ENCODE results near the gene FAM43A. TPM values are rescaled to one million over a fixed set of nuclear protein-coding genes. Genes with fewer than 3 reads are reported as not detected.

FAM43A gene
- total and polyA plus RNA-seq, 10 of the 15 experiments (the other 5 are each of a cell fraction or from before 2014, with no cell fraction given) = 0.27 to 5.0 (median 1.1) TPM

GRCh38 chr3:194682694-194683310, 2.9 kb upstream of the FAM43A start:
- intact Hi-C loops (cut with micrococcal nuclease; ENCODE audit: unreplicated experiment) (loop anchor here (1.0 to 5.0 kb wide), 4 partner anchors 319 to 839 kb away; no protein-coding TSS in a partner anchor), in situ Hi-C loops (cut with MboI) (loop anchor here (10.0 kb wide), 1 partner anchor 442 kb away; no protein-coding TSS in a partner anchor)
- peak; percentile 86 for ATAC-seq
- DNase-seq (ENCODE audit: low read depth, low spot score) = no peak
- Histone ChIP-seq H3K36me3 (ENCODE audit: control insufficient read depth in 2 of 2, insufficient read depth in 2 of 2, low read length in 1 of 2) (no peaks in the 10 kb centered on the region), H3K27me3 (replicated peaks in 1 of 2; ENCODE audit: control insufficient read depth in 2 of 2, insufficient read depth in 2 of 2, low read length in 1 of 2) (peaks cover 0 to 5% of the 10 kb centered on the region in 2 experiments; a peak in 2 of 4 replicates), H3K79me2 (ENCODE audit: control insufficient read depth, insufficient read depth, low read length) (no peaks in the 10 kb centered on the region; the same call in 1 of the 2 replicates), H3K4me1 (ENCODE audit: control insufficient read depth, insufficient read depth, low read length) (peaks cover 36% of the 10 kb centered on the region), H3K9ac (ENCODE audit: control insufficient read depth, insufficient read depth, low read length) (no peak overlapping the region), H3K4me2 (ENCODE audit: control insufficient read depth, insufficient read depth) (no peak overlapping the region; the same call in 1 of the 2 replicates), H4K20me1 (ENCODE audit: control insufficient read depth, insufficient read depth) (no peaks in the 10 kb centered on the region), H3K4me3 (no peak overlapping the region), H3K9me3 (replicated peaks; ENCODE audit: control insufficient read depth, insufficient read depth, low read length) (no peaks in the 10 kb centered on the region), H3K27ac (ENCODE audit: control insufficient read depth, insufficient read depth) (no peak overlapping the region), H2AFZ (ENCODE audit: control insufficient read depth, low read depth, low read length) (peak overlapping the region; percentile 68)
- peak; percentile 99 for FAIRE-seq
- ChIA-PET POLR2A (interaction anchor here (0.6 to 1.0 kb wide), 5 partner anchors 11 to 578 kb away, joined by 3 to 5 read pairs (median 3); no protein-coding TSS in a partner anchor), CTCF (interaction anchor here (0.6 to 4.1 kb wide), 55 partner anchors 9 to 840 kb away, joined by 3 to 96 read pairs (median 4); partner anchors contain the start of genes LSG1 and XXYLT1), RAD21 (ENCODE audit: unreplicated experiment) (interaction anchor here (0.6 to 2.8 kb wide), 35 partner anchors 9 to 856 kb away, joined by 3 to 69 read pairs (median 3); partner anchors contain the start of genes LSG1 and XXYLT1), SMC1A (ENCODE audit: uncharacterized antibody, unreplicated experiment) (interaction anchor here (0.5 to 3.5 kb wide), 33 partner anchors 9 to 843 kb away, joined by 3 to 41 read pairs (median 4); partner anchors contain the start of genes LSG1 and XXYLT1)
- BruUV-seq (replicated peaks) = no TSS peak
- 44% methylated on average over 14 of the region's 14 CpGs for WGBS (ENCODE audit: insufficient coverage, insufficient replicate concordance, low lambda C conversion rate, missing lambda C conversion rate)
- peak; percentile 87 for TF ChIP-seq SMC3 (IDR thresholded peaks at IDR 0.05; ENCODE audit: borderline replicate concordance, low read length)
- no peak for TF ChIP-seq POU2F2 (IDR thresholded peaks at IDR 0.05; ENCODE audit: borderline replicate concordance, low read depth, low read length)
- no peak for TF ChIP-seq RCOR1 (conservative IDR thresholded peaks at IDR 0.05; ENCODE audit: low read depth, low read length)
- TF ChIP-seq CHD1 (IDR thresholded peaks at IDR 0.05; ENCODE audit: low read depth, low read length) = no peak
- TF ChIP-seq RFX5 (IDR thresholded peaks at IDR 0.05; ENCODE audit: low read depth, low read length) = no peak
- peak; percentile 58; the same call in 1 of the 2 replicates for TF ChIP-seq BACH1 (IDR thresholded peaks at IDR 0.05; ENCODE audit: borderline replicate concordance)
- TF ChIP-seq EGR1 (IDR thresholded peaks at IDR 0.05; ENCODE audit: borderline replicate concordance in 1 of 2, low read depth in 2 of 2, low read length in 2 of 2) = no peak
- no peak for TF ChIP-seq CHD4 (IDR thresholded peaks at IDR 0.05)
- TF ChIP-seq SP1 (IDR thresholded peaks at IDR 0.05; ENCODE audit: low read depth, low read length) = peak; percentile 11
- peak; percentile 51; the same call in 1 of the 2 replicates for TF ChIP-seq IRF4 (IDR thresholded peaks at IDR 0.05; ENCODE audit: low read depth, low read length)
- TF ChIP-seq HDAC6 (IDR thresholded peaks at IDR 0.05; ENCODE audit: unreplicated experiment) = no peak
- peak; percentile 45; the same call in 1 of the 2 replicates for TF ChIP-seq HDGF (IDR thresholded peaks at IDR 0.05)
- no peak for TF ChIP-seq YBX1 (IDR thresholded peaks at IDR 0.05)
- peak; percentile 95 for TF ChIP-seq RAD21 (IDR thresholded peaks at IDR 0.05; ENCODE audit: insufficient read depth, low read depth, low read length)
- TF ChIP-seq BMI1 (IDR thresholded peaks at IDR 0.05; ENCODE audit: borderline replicate concordance) = no peak
- TF ChIP-seq TCF7 (IDR thresholded peaks at IDR 0.05; ENCODE audit: borderline replicate concordance) = no peak
- no peak for TF ChIP-seq NFYB (IDR thresholded peaks at IDR 0.05; ENCODE audit: insufficient read depth, low read depth, low read length)
- no peak for TF ChIP-seq ATF3 (IDR thresholded peaks at IDR 0.05; ENCODE audit: borderline replicate concordance, extremely low read depth, low read depth, low read length)
- TF ChIP-seq HSF1 (IDR thresholded peaks at IDR 0.05; ENCODE audit: low read depth, low read length) = no peak
- no peak for TF ChIP-seq SREBF2 (IDR thresholded peaks at IDR 0.05; ENCODE audit: low read length)
- no peak for TF ChIP-seq SUZ12 (IDR thresholded peaks at IDR 0.05; ENCODE audit: unreplicated experiment)
- TF ChIP-seq RUNX3 (IDR thresholded peaks at IDR 0.05; ENCODE audit: low read length) = 0 out of 2 replicates have a peak, but pooled peaks have one; percentile 14
- TF ChIP-seq CREM (IDR thresholded peaks at IDR 0.05; ENCODE audit: low read depth) = no peak

Measured in GM12878 (cell line).